HepG2 (cell line): ENCODE data around the gene TEDC1. TPM values are rescaled to one million over a fixed set of nuclear protein-coding genes. Genes with fewer than 3 reads are reported as not detected.

Experiments used
- FOXC1 ChIP-seq: sonication (generic); formaldehyde crosslinking; IDR thresholded peaks from 2 replicates; pipeline ENCODE4 v1.8.0; 2022; ENCODE audit warnings: mild to moderate bottlenecking, missing genetic modification reagents, borderline replicate concordance
- FOXK2 ChIP-seq: fragments of 450-650 bp; IDR thresholded peaks from 2 replicates; pipeline ENCODE4 v1.6.1; 2016
- HIVEP1 ChIP-seq: sonication (generic); formaldehyde crosslinking; IDR thresholded peaks from 2 replicates; pipeline ENCODE4 v1.4.0; 2020; ENCODE audit warnings: mild to moderate bottlenecking, missing genetic modification reagents
- KLF16 ChIP-seq, 2 experiments: sonication (generic) in 1 of 2; formaldehyde crosslinking in 1 of 2; IDR thresholded peaks; 2 replicates each; pipeline versions ENCODE4 v1.6.1 to v1.8.0; 2016 to 2023; ENCODE audit warnings: missing genetic modification reagents in 2 of 2, missing compliant biosample characterization in 1 of 2
- MED8 ChIP-seq: sonication (generic); formaldehyde crosslinking; IDR thresholded peaks from 2 replicates; pipeline ENCODE4 v1.8.1; 2023; ENCODE audit warnings: mild to moderate bottlenecking, missing genetic modification reagents; ENCODE audit not compliant: insufficient replicate concordance
- MEIS2 ChIP-seq: sonication (generic); formaldehyde crosslinking; IDR thresholded peaks from 2 replicates; pipeline ENCODE4 v1.9.0; 2021; ENCODE audit warnings: mild to moderate bottlenecking, missing genetic modification reagents
- RFXANK ChIP-seq: IDR thresholded peaks from 2 replicates; pipeline ENCODE4 v1.6.1; 2016
- SETDB1 ChIP-seq: sonication (generic); formaldehyde crosslinking; IDR thresholded peaks from 2 replicates; pipeline ENCODE4 v1.5.1; 2020; ENCODE audit warnings: missing genetic modification reagents, mild to moderate bottlenecking, borderline replicate concordance
- SIX4 ChIP-seq: sonication (generic); formaldehyde crosslinking; IDR thresholded peaks from 2 replicates; pipeline ENCODE4 v1.4.0; 2020; ENCODE audit warnings: missing genetic modification reagents
- TARDBP ChIP-seq: sonication (generic); formaldehyde crosslinking; IDR thresholded peaks from 2 replicates; pipeline ENCODE4 v1.8.0; 2022; ENCODE audit warnings: mild to moderate bottlenecking, missing genetic modification reagents
- TCF12 ChIP-seq, 2 experiments: fragments of 450-650 bp in 1 of 2; sonication (generic) in 1 of 2; formaldehyde crosslinking in 1 of 2; IDR thresholded peaks; 2 replicates each; pipeline versions ENCODE4 v1.6.1 to v1.8.0; 2017 to 2022; ENCODE audit warnings: antibody characterized with exemption in 1 of 2, mild to moderate bottlenecking in 1 of 2, missing genetic modification reagents in 1 of 2, moderate library complexity in 1 of 2
- ZBTB1 ChIP-seq: sonication (generic); formaldehyde crosslinking; IDR thresholded peaks from 2 replicates; pipeline ENCODE4 v1.4.0; 2020; ENCODE audit warnings: missing genetic modification reagents, borderline replicate concordance
- ZNF317 ChIP-seq: sonication (generic); formaldehyde crosslinking; IDR thresholded peaks from 2 replicates; pipeline ENCODE4 v1.5.0; 2020; ENCODE audit warnings: mild to moderate bottlenecking, missing genetic modification reagents
- ZNF468 ChIP-seq: sonication (generic); formaldehyde crosslinking; IDR thresholded peaks from 2 replicates; pipeline ENCODE4 v1.8.0; 2022; ENCODE audit warnings: mild to moderate bottlenecking, moderate library complexity, missing genetic modification reagents
- ZNF501 ChIP-seq: sonication (generic); formaldehyde crosslinking; IDR thresholded peaks from 2 replicates; pipeline ENCODE4 v1.5.1; 2020; ENCODE audit warnings: mild to moderate bottlenecking, moderate library complexity, missing genetic modification reagents
- ZNF567 ChIP-seq: sonication (generic); formaldehyde crosslinking; IDR thresholded peaks from 2 replicates; pipeline ENCODE4 v1.8.1; 2023; ENCODE audit warnings: mild to moderate bottlenecking, missing genetic modification reagents, borderline replicate concordance
- ZSCAN30 ChIP-seq: sonication (generic); formaldehyde crosslinking; IDR thresholded peaks from 2 replicates; pipeline ENCODE4 v1.5.0; 2020; ENCODE audit warnings: mild to moderate bottlenecking, missing genetic modification reagents
- polyA plus RNA-seq, 8 experiments: library from polyadenylated mRNA; depleted of rRNA in 3 of 8; stranded (reverse) in 7 of 8; unstranded in 1 of 8; fragments of >200 nt; fragmentation: Illumina TruSeq in 4 of 8; extraction: Trizol in 4 of 8; gene quantifications; 2 replicates each; pipeline versions ENCODE4 v1.2.1 to v1.2.3, GENCODE V29; 2011 to 2016; ENCODE audit warnings: low read depth in 4 of 8, missing spikeins in 1 of 8, mixed read lengths in 1 of 8; ENCODE audit not compliant: insufficient read depth in 1 of 8
- total RNA-seq, 5 experiments: library from RNA; depleted of rRNA; stranded (reverse); fragments of >200 nt; fragmentation: Illumina TruSeq; extraction: Trizol; gene quantifications; 2 replicates each; pipeline ENCODE4 v1.2.3, GENCODE V29; 2016; ENCODE audit warnings: low read depth in 1 of 5
- TF ChIP-seq, protein P1 (sequence below): sonication (generic); formaldehyde crosslinking; IDR thresholded peaks from 2 replicates; pipeline ENCODE4 v1.4.0; 2020; ENCODE audit warnings: missing genetic modification reagents
- TF ChIP-seq, protein P2 (sequence below): sonication (generic); formaldehyde crosslinking; IDR thresholded peaks from 2 replicates; pipeline ENCODE4 v1.5.1; 2020; ENCODE audit warnings: missing genetic modification reagents, mild to moderate bottlenecking, borderline replicate concordance
- TF ChIP-seq, protein P3 (sequence below): sonication (generic); formaldehyde crosslinking; conservative IDR thresholded peaks from 2 replicates; pipeline ENCODE4 v1.4.0; 2020; ENCODE audit warnings: mild to moderate bottlenecking, missing genetic modification reagents, moderate library complexity

TEDC1 gene
- total and polyA plus RNA-seq, 2 of the 13 experiments (the other 11 are each of a cell fraction or from before 2014, with no cell fraction given): 5.7 to 27.4 TPM

DNA sequence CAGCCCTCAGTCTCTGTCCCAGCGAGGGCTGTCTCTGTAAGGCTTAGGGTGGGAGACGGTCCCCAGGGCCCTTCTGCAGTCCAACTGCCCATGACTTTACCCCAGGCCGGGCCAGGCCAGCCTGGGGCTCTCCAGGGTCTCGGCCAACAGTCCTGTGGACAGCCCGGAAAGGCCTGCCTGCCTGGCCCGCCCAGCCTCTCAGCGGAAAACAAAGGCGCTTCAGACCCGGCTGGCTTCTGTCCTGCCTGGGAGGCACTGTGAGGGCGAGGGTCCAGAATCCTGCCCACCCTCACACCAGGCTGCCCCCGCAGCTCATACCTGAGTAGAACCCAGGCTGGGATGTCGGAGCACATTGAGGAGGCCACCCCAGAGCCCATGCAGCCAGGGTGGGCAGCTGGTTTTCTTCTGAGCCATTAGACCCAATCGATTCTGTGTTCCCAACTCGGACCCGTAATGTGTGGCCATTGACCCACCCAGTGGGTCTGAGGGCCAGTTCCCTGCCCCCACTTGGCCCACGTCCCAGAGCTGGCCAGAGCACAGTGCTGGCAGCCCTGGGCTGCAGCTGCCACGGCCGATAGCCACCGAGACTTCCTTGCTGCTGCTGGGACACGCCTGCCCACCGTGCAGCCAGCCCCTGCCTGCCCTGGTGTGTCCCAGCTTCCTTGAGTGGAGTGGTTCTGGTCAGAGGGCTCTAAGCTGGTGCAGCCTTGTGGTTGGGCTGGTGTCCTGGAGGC, 14.8 kb upstream of the TEDC1 start (continued):
- TF ChIP-seq ZBTB1 (CRISPR knock-in tag) (no peak), TCF12 (IDR thresholded peaks at IDR 0.05) (no peak), TCF12 (CRISPR knock-in tag; IDR thresholded peaks at IDR 0.05) (no peak), KLF16 (CRISPR knock-in tag; IDR thresholded peaks at IDR 0.05) (0 out of 4 replicates have a peak, but pooled peaks of 1 of the 2 experiments have one; percentile 29), MEIS2 (peak; percentile 9; the same call in 1 of the 2 replicates), RFXANK (no peak), ZNF468 (0 out of 2 replicates have a peak, but pooled peaks have one; percentile 50), MED8 (CRISPR knock-in tag) (peak; percentile 55), ZSCAN30 (CRISPR knock-in tag) (no peak), SETDB1 (no peak), HIVEP1 (no peak), ZNF501 (no peak), SIX4 (CRISPR knock-in tag) (no peak), ZNF317 (CRISPR knock-in tag) (no peak), FOXC1 (CRISPR knock-in tag) (no peak), ZNF567 (CRISPR knock-in tag) (no peak), FOXK2 (no peak), TARDBP (CRISPR knock-in tag) (0 out of 2 replicates have a peak, but pooled peaks have one; percentile 39)
- TF ChIP-seq, protein P1, sequence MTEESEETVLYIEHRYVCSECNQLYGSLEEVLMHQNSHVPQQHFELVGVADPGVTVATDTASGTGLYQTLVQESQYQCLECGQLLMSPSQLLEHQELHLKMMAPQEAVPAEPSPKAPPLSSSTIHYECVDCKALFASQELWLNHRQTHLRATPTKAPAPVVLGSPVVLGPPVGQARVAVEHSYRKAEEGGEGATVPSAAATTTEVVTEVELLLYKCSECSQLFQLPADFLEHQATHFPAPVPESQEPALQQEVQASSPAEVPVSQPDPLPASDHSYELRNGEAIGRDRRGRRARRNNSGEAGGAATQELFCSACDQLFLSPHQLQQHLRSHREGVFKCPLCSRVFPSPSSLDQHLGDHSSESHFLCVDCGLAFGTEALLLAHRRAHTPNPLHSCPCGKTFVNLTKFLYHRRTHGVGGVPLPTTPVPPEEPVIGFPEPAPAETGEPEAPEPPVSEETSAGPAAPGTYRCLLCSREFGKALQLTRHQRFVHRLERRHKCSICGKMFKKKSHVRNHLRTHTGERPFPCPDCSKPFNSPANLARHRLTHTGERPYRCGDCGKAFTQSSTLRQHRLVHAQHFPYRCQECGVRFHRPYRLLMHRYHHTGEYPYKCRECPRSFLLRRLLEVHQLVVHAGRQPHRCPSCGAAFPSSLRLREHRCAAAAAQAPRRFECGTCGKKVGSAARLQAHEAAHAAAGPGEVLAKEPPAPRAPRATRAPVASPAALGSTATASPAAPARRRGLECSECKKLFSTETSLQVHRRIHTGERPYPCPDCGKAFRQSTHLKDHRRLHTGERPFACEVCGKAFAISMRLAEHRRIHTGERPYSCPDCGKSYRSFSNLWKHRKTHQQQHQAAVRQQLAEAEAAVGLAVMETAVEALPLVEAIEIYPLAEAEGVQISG (CRISPR knock-in tag): no peak; the same call in 1 of the 2 replicates
- TF ChIP-seq, protein P2, sequence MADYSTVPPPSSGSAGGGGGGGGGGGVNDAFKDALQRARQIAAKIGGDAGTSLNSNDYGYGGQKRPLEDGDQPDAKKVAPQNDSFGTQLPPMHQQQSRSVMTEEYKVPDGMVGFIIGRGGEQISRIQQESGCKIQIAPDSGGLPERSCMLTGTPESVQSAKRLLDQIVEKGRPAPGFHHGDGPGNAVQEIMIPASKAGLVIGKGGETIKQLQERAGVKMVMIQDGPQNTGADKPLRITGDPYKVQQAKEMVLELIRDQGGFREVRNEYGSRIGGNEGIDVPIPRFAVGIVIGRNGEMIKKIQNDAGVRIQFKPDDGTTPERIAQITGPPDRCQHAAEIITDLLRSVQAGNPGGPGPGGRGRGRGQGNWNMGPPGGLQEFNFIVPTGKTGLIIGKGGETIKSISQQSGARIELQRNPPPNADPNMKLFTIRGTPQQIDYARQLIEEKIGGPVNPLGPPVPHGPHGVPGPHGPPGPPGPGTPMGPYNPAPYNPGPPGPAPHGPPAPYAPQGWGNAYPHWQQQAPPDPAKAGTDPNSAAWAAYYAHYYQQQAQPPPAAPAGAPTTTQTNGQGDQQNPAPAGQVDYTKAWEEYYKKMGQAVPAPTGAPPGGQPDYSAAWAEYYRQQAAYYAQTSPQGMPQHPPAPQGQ: no peak
- TF ChIP-seq, protein P3, sequence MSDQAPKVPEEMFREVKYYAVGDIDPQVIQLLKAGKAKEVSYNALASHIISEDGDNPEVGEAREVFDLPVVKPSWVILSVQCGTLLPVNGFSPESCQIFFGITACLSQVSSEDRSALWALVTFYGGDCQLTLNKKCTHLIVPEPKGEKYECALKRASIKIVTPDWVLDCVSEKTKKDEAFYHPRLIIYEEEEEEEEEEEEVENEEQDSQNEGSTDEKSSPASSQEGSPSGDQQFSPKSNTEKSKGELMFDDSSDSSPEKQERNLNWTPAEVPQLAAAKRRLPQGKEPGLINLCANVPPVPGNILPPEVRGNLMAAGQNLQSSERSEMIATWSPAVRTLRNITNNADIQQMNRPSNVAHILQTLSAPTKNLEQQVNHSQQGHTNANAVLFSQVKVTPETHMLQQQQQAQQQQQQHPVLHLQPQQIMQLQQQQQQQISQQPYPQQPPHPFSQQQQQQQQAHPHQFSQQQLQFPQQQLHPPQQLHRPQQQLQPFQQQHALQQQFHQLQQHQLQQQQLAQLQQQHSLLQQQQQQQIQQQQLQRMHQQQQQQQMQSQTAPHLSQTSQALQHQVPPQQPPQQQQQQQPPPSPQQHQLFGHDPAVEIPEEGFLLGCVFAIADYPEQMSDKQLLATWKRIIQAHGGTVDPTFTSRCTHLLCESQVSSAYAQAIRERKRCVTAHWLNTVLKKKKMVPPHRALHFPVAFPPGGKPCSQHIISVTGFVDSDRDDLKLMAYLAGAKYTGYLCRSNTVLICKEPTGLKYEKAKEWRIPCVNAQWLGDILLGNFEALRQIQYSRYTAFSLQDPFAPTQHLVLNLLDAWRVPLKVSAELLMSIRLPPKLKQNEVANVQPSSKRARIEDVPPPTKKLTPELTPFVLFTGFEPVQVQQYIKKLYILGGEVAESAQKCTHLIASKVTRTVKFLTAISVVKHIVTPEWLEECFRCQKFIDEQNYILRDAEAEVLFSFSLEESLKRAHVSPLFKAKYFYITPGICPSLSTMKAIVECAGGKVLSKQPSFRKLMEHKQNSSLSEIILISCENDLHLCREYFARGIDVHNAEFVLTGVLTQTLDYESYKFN (CRISPR knock-in tag): peak; percentile 55; the same call in 1 of the 2 replicates
